Right lobe of liver (tissue), 4 donors: ENCODE measurements around the gene SLC20A1.

Experiments used
- CTCF ChIP-seq, 4 donors: fragments of 200-600 bp in 3 of 4; fragments of 450-650 bp in 1 of 4; IDR thresholded peaks; one replicate each; pipeline versions ENCODE4 v1.5.1 to v1.8.0; 2016 to 2022; ENCODE audit warnings: antibody characterized with exemption in 4 of 4, mild to moderate bottlenecking in 2 of 4
- POLR2A ChIP-seq: fragments of 450-650 bp; IDR thresholded peaks from one replicate; pipeline ENCODE4 v1.6.1; 2017; ENCODE audit warnings: antibody characterized with exemption, mild to moderate bottlenecking
- donor health status: DM: no; HTN: no; CAD: no.
- donor health status: DM: no; HTN: no; CAD: no.
- donor health status: DM: no; HTN: yes; CAD: no.

GRCh38 chr2:112660138-112660537 lies 14.4 kb downstream of the SLC20A1 start:
- TF ChIP-seq POLR2A = no peak
- no peak for TF ChIP-seq CTCF (IDR thresholded peaks at IDR 0.05)
